Measurements from ENCODE around the gene SFTPB. TPM values are rescaled to one million over a fixed set of nuclear protein-coding genes. Genes with fewer than 3 reads are reported as not detected.
"Not testable (repeated sequence)": the region's sequence is repeated elsewhere in the genome, so short reads cannot be mapped to it uniquely, and the experiment has no call there.

The SFTPB gene
- total RNA-seq, 8 experiments from 2014 or later = 0.16 to 0.77 (median 0.30) TPM

DNA sequence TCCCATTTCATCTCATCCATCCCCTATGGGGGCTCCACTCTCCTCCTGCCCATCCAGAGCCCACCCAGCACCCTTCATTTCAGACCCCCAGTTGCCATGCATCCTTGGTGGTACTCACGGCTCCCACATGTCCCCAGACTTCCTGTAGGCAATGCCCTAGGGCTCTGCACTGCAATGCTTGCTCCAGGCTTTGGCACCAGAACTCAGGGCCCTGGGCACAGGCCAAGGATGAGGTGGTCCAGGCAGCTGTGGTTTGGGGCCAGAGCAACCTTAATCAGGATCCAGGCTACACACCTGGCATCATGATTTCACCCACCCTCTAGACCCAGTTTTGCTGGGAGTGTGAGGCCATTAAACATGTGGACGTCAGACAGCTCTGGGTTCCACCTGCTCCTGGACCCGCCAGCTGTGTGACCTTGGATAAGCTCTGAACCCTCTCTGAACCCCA is 414 bp downstream of the SFTPB start:
- 50 to 80% (median 70%) methylated on average over 1 to 2 of the region's 3 CpGs; no CpG with 5 or more reads in 4 of the 10 experiments for WGBS, 10 experiments
- ATAC-seq (replicated peaks in 6 of 8) = no peak
- Histone ChIP-seq H3K27ac (no peak overlapping the region), H3K4me3 (no peak overlapping the region), H3K4me1 (replicated peaks in 1 of 2) (no peaks in the 10 kb centered on the region)
- in situ Hi-C loops (cut with MboI; ENCODE audit: low pct_unique_long_range_greater_than_20kb in 2 of 9, low sequenced_read_pairs in 9 of 9, unreplicated experiment in 9 of 9) = no loop called here

DNA sequence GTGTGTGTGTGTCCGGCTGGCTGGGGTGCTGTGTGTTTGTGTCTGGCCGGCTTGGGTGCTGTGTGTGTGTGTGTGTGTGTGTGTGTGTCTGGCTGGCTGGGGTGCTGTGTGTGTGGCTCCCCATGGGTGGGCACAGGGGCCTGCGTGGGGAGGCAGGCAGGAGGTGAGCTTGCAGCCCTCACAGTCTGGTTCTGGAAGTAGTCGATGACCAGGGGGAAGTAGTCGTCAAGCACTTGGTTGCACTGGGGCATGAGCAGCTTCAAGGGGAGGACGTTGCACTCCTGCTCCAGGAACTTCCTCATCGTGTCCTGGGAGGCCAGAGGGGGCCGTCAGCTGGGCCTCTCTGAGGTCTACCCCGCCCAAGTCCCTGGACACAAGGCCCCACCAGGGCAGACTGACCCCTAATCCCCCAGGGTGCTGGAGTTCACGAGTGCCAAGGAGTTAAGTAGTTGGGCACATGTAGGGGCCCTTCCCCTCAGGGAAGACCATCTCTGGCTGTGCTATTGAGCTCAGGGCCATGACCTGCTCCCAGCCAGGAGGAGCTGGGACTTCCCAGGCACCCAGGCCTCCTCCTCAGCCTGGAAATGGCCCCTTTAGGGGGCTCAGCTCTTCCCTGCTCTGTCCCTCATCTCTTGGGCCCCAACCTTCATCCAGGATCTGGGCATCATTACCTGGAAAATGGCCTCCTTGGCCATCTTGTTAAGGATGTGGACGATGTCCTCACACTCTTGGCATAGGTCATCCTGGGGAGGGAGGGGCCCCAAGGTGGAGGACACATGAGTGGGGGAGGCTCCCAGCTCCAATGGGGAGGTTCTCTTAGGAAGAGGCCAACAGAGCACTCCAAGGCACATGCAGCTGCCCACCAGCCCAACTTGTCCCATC is 1.3 kb downstream of the SFTPB start:
- ATAC-seq (replicated peaks in 6 of 8) = no peak
- WGBS, 10 experiments = 40 to 100% (median 83%) methylated on average over 1 to 8 of the region's 11 CpGs; no CpG with 5 or more reads in 4 of the 10 experiments
- Histone ChIP-seq H3K4me3 (no peak overlapping the region), H3K4me1 (replicated peaks in 1 of 2) (no peaks in the 10 kb centered on the region), H3K27ac (no peak overlapping the region)
- in situ Hi-C loops (cut with MboI; ENCODE audit: low pct_unique_long_range_greater_than_20kb in 2 of 9, low sequenced_read_pairs in 9 of 9, unreplicated experiment in 9 of 9) = no loop called here

GRCh38 chr2:85666016-85666415 is 2.0 kb downstream of the SFTPB start:
- no peak overlapping the region for H3K27ac ChIP-seq
- 90 to 100% methylated on average over 1 to 4 of the region's 6 CpGs; no CpG with 5 or more reads in 8 of the 10 experiments for WGBS, 10 experiments
- H3K4me1 ChIP-seq (replicated peaks in 1 of 2) = no peaks in the 10 kb centered on the region
- in situ Hi-C loops (cut with MboI; ENCODE audit: low pct_unique_long_range_greater_than_20kb in 2 of 9, low sequenced_read_pairs in 9 of 9, unreplicated experiment in 9 of 9) = no loop called here
- no peak overlapping the region for H3K4me3 ChIP-seq
- no peak for ATAC-seq (replicated peaks in 6 of 8)

GRCh38 chr2:85665264-85665937 is 2.6 kb downstream of the SFTPB start:
- no peak overlapping the region for H3K4me3 ChIP-seq
- no peaks in the 10 kb centered on the region for H3K4me1 ChIP-seq (replicated peaks in 1 of 2)
- H3K27ac ChIP-seq = no peak overlapping the region
- 60 to 100% (median 80%) methylated on average over 1 to 5 of the region's 11 CpGs; no CpG with 5 or more reads in 5 of the 10 experiments for WGBS, 10 experiments
- in situ Hi-C loops (cut with MboI; ENCODE audit: low pct_unique_long_range_greater_than_20kb in 2 of 9, low sequenced_read_pairs in 9 of 9, unreplicated experiment in 9 of 9) = no loop called here
- ATAC-seq (replicated peaks in 6 of 8) = no peak

DNA sequence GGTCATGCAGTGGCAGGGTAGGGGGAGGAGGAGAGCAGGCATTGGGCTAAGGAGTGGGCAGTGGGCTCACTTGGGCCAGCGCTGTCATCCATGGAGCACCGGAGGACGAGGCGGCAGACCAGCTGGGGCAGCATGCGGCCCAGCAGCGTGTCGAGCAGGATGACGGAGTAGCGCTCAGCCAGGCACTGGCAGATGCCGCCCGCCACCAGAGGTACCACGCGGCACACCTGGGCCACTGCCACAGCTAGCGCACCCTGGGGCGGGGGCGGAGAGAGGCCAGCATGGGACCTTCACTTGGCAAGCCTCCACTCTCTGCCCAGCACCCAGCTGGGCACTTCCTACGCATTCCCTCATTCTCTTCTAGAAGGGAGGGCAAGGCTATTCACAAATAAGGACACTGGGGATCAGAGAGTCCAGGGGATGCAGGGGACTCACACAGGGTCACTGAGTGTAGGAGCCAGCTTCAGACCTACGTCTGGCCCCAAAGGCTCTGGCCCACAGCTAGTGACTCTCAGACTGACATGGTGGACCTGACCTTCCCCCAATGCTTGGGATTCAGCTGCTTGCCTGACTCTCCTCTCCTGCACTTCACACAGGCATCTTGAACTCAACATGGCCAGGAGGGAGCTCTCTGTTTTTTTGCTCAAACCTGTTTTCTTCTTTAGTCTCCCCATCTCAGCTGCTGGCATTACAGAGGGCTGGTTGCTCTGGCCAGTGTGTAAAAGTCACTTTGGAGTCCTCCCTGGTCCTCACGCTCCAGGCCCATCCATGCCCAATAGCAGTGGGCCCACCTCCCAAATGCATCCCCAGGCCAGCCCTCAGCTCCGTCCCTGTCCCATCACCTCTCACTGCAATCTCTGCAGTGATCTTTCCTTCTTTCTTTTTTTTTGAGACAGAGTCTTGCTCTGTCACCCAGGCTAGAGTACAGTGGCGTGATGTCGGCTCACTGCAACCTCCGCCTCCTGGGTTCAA is 4.1 kb downstream of the SFTPB start:
- WGBS, 10 experiments = 80 to 100% (median 92%) methylated on average over 2 to 13 of the region's 23 CpGs; no CpG with 5 or more reads in 3 of the 10 experiments
- Histone ChIP-seq H3K4me3 (no peak overlapping the region), H3K4me1 (replicated peaks in 1 of 2) (no peaks in the 10 kb centered on the region), H3K27ac (no peak overlapping the region)
- no peak for ATAC-seq (replicated peaks in 6 of 8)
- in situ Hi-C loops (cut with MboI; ENCODE audit: low pct_unique_long_range_greater_than_20kb in 2 of 9, low sequenced_read_pairs in 9 of 9, unreplicated experiment in 9 of 9) = no loop called here

DNA sequence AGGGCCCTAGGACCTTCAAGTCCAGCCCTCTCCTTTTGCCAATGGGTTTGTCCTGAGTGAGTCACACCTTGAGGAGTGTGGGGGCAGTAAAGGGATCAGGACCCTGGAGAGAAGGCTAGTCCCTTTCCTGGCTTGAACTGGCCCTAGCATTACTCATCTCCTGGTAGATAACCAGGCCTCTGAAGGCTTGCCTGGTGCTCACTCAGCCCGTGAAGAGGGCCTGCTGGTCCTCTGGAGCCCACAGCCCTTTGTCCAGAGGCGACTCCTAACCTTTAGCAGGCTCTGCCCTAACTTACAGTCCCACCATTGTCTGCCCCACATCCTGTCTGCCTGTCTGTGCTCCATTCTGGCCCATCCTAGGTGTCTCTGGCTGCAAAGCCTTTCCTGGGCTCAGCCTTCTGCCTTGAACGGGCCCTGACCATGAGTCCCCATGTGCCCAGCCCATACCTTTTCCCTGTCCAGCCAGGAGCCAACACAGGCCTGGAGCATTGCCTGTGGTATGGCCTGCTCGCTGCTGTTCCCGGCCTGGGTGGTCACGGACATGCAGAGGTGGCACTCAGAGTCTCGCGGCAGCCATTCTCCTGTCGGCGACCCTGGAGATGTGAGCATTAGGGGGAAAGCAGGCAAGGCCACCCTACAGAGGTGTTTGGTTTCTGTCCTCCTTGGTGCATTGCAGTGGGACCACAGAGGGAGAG is 5.0 kb downstream of the SFTPB start:
- Histone ChIP-seq H3K4me1 (replicated peaks in 1 of 2) (no peaks in the 10 kb centered on the region), H3K27ac (no peak overlapping the region), H3K4me3 (no peak overlapping the region)
- in situ Hi-C loops (cut with MboI; ENCODE audit: low pct_unique_long_range_greater_than_20kb in 2 of 9, low sequenced_read_pairs in 9 of 9, unreplicated experiment in 9 of 9) = no loop called here
- peak in 6 of 8 experiments; percentile 12 to 85 (median 26) for ATAC-seq (replicated peaks in 6 of 8)
- WGBS, 10 experiments = 96 to 100% methylated on average over 1 to 6 of the region's 10 CpGs; no CpG with 5 or more reads in 8 of the 10 experiments

- no peak overlapping the region for H3K4me3 ChIP-seq
- 76 to 100% methylated on average over 1 to 2 of the region's 14 CpGs; no CpG with 5 or more reads in 8 of the 10 experiments for WGBS, 10 experiments
- ATAC-seq (replicated peaks in 6 of 8) = peak in 3 of 8 experiments; percentile 78 to 84 (median 80)
These were observed 6.7 kb downstream of the SFTPB start for GRCh38 chr2:85661139-85661858.

DNA sequence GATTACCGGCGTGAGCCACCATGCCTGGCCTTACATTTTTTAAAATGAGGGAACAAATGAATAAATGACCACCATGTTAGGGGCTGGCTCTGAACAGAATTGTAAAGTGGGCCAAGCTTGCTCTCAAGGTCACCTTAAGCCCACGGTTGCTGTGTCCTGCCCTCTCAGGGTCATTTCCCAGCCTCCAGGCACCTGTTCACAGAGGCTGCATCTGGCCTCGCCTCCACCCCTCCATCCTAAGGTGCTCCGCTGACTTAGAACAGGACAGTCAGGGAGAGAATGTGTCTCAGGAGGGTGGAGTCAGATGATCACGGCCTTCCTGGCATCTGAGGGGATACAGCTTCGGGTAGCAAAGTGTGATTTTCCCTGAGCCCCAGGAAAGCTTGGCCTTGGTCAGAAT is 7.3 kb downstream of the SFTPB start:
- 87 to 100% (median 92%) methylated on average over 2 to 4 of the region's 7 CpGs; no CpG with 5 or more reads in 7 of the 10 experiments for WGBS, 10 experiments
- Histone ChIP-seq H3K4me3 (no peak overlapping the region), H3K27ac (no peak overlapping the region), H3K4me1 (replicated peaks in 1 of 2) (no peaks in the 10 kb centered on the region)
- in situ Hi-C loops (cut with MboI; ENCODE audit: low pct_unique_long_range_greater_than_20kb in 2 of 9, low sequenced_read_pairs in 9 of 9, unreplicated experiment in 9 of 9) = no loop called here
- no peak for ATAC-seq (replicated peaks in 6 of 8)

More at GRCh38 chr2:85661139-85661858, 6.7 kb downstream of the SFTPB start:
- Histone ChIP-seq H3K27ac (no peak overlapping the region), H3K4me1 (replicated peaks in 1 of 2) (no peaks in the 10 kb centered on the region)
- in situ Hi-C loops (cut with MboI; ENCODE audit: low pct_unique_long_range_greater_than_20kb in 2 of 9, low sequenced_read_pairs in 9 of 9, unreplicated experiment in 9 of 9) = no loop called here

- ATAC-seq (replicated peaks in 6 of 8); H3K4me1 ChIP-seq (replicated peaks in 1 of 2); H3K4me3 ChIP-seq; in situ Hi-C loops (cut with MboI; ENCODE audit: low pct_unique_long_range_greater_than_20kb in 2 of 9, low sequenced_read_pairs in 9 of 9, unreplicated experiment in 9 of 9); H3K27ac ChIP-seq: not testable (repeated sequence)
- WGBS, 10 experiments = 87 to 100% (median 100%) methylated on average over 1 to 4 of the region's 11 CpGs; no CpG with 5 or more reads in 4 of the 10 experiments
These were observed 7.7 kb downstream of the SFTPB start for GRCh38 chr2:85660301-85660700.

DNA sequence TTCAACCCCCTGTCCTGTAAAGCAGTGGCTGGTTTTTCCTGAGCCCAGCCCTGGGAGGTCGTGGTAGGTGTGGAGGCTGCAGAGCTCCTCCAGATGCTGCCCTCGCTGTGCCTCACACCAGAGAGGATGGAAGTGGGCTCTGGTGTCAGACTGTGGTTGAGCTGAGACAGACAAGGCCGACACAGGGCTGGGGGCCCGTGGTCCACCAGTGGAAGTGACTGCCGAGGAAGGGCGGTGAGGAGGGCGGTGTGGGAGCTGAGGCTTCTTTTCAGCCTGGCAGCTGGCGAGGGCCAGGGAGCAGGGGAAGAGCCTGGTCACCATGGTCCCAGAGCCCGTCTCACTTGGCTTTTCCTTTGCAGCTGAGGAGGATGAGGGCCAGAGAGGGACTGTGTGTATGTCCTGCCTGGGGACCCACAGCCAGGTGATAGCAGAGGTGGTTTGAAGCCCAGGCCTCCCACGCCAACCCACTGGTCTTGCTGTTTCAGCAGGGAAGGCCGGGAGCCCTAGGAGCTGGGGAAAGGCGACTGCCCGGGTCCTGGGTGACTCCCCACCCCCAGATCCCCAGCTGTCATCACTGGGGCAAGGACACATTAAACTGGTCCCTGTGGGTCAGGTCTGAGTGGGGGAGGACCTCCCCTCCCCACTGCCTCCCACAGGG is 8.5 kb downstream of the SFTPB start:
- in situ Hi-C loops (cut with MboI; ENCODE audit: low pct_unique_long_range_greater_than_20kb in 2 of 9, low sequenced_read_pairs in 9 of 9, unreplicated experiment in 9 of 9) = no loop called here
- ATAC-seq (replicated peaks in 6 of 8) = no peak
- H3K4me3 ChIP-seq = no peak overlapping the region
- H3K27ac ChIP-seq = no peak overlapping the region
- 93 to 100% (median 95%) methylated on average over 3 of the region's 13 CpGs; no CpG with 5 or more reads in 7 of the 10 experiments for whole genome bisulfite sequencing, 10 experiments
- H3K4me1 ChIP-seq (replicated peaks in 1 of 2) = no peaks in the 10 kb centered on the region

DNA sequence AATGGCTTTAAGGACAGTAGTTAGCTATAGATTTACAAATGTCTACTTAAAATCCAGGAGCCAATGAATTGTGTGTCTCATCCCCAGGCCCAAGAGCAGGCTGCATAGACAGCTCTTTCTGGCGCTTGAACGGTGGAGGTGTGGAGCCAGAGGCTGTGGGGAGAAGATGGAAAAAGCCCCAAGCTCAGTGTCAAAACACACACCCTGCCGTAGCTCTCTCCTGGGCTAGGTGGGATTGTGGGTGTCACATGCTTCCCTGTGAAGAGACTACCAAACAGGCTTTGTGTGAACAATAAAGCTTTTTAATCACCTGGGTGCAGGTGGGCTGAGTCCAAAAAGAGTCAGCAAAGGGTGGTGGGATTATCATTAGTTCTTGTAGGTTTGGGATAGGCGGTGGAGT is 10.6 kb downstream of the SFTPB start:
- H3K4me3 ChIP-seq; ATAC-seq (replicated peaks in 6 of 8); in situ Hi-C loops (cut with MboI; ENCODE audit: low pct_unique_long_range_greater_than_20kb in 2 of 9, low sequenced_read_pairs in 9 of 9, unreplicated experiment in 9 of 9); H3K27ac ChIP-seq; H3K4me1 ChIP-seq (replicated peaks in 1 of 2): not testable (repeated sequence)
- WGBS, 10 experiments = 87 to 100% (median 96%) methylated on average over 1 to 3 of the region's 4 CpGs; no CpG with 5 or more reads in 5 of the 10 experiments
